ENCODE data around the gene MOB3B.

The MOB3B gene

DNA sequence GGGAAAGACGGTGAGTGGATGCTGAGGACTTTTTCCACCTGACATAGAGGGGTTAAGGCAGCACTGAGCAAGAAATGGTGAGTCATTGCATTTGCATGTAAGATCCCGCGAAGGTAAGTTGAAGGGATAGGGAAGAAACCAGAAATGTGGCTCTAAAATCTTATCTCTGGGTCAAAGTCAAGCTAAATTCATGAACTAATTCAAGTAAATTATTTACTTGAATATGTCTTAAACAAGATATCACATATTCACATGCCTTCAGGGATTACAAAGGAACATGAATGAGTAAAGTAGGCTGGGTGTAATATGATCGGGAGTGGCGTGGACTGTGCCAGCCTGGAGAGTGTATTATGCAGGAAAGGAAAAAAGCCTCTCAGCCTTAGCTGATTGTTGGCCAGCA is 158.2 kb downstream of the MOB3B start:
- TF ChIP-seq SIN3A (IDR thresholded peaks at IDR 0.05; ENCODE audit: borderline replicate concordance, insufficient read depth, low read length) (no peak), POLR2AphosphoS5 (IDR thresholded peaks at IDR 0.05; ENCODE audit: low read depth, low read length) (no peak), TAF1 (IDR thresholded peaks at IDR 0.05; ENCODE audit: borderline replicate concordance, insufficient read depth, low read length) (no peak), FOXP2 (optimal IDR thresholded peaks at IDR 0.05; ENCODE audit: borderline replicate concordance, extremely low read depth, extremely low read length, insufficient read depth) (no peak)
- TF ChIP-seq, protein P1, sequence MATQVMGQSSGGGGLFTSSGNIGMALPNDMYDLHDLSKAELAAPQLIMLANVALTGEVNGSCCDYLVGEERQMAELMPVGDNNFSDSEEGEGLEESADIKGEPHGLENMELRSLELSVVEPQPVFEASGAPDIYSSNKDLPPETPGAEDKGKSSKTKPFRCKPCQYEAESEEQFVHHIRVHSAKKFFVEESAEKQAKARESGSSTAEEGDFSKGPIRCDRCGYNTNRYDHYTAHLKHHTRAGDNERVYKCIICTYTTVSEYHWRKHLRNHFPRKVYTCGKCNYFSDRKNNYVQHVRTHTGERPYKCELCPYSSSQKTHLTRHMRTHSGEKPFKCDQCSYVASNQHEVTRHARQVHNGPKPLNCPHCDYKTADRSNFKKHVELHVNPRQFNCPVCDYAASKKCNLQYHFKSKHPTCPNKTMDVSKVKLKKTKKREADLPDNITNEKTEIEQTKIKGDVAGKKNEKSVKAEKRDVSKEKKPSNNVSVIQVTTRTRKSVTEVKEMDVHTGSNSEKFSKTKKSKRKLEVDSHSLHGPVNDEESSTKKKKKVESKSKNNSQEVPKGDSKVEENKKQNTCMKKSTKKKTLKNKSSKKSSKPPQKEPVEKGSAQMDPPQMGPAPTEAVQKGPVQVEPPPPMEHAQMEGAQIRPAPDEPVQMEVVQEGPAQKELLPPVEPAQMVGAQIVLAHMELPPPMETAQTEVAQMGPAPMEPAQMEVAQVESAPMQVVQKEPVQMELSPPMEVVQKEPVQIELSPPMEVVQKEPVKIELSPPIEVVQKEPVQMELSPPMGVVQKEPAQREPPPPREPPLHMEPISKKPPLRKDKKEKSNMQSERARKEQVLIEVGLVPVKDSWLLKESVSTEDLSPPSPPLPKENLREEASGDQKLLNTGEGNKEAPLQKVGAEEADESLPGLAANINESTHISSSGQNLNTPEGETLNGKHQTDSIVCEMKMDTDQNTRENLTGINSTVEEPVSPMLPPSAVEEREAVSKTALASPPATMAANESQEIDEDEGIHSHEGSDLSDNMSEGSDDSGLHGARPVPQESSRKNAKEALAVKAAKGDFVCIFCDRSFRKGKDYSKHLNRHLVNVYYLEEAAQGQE (IDR thresholded peaks at IDR 0.05; ENCODE audit: insufficient read depth in 1 of 2, low read depth in 2 of 2, low read length in 2 of 2): no peak

DNA sequence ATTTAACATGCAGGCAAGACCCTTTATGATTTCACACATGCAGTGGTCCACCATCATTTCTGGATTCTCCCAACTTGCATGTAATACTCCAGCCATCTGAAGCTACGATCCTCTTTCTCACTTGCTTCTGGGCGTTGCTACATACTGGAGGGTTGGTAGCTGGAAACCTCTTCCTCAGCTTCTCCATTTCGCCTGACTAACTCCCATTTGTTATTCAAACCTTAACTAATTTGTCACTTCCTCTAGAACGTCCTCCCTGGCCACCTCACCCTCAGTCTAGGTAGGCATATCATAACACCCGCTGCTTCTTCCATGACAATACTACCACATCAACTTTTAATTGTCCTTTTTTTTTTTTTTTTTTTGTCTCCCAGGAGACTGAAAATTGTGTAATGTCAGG is 160.0 kb downstream of the MOB3B start:
- TF ChIP-seq, protein P1 (IDR thresholded peaks at IDR 0.05; ENCODE audit: insufficient read depth in 1 of 2, low read depth in 2 of 2, low read length in 2 of 2): no peak
- no peak for TF ChIP-seq TAF1 (IDR thresholded peaks at IDR 0.05; ENCODE audit: borderline replicate concordance, insufficient read depth, low read length)
- no peak for TF ChIP-seq FOXP2 (optimal IDR thresholded peaks at IDR 0.05; ENCODE audit: borderline replicate concordance, extremely low read depth, extremely low read length, insufficient read depth)
- TF ChIP-seq SIN3A (IDR thresholded peaks at IDR 0.05; ENCODE audit: borderline replicate concordance, insufficient read depth, low read length): no peak
- no peak for TF ChIP-seq POLR2AphosphoS5 (IDR thresholded peaks at IDR 0.05; ENCODE audit: low read depth, low read length)

GRCh38 chr9:27368316-27368985 is 161.2 kb downstream of the MOB3B start:
- TF ChIP-seq TAF1 (IDR thresholded peaks at IDR 0.05; ENCODE audit: borderline replicate concordance, insufficient read depth, low read length) (no peak), SIN3A (IDR thresholded peaks at IDR 0.05; ENCODE audit: borderline replicate concordance, insufficient read depth, low read length) (no peak), FOXP2 (optimal IDR thresholded peaks at IDR 0.05; ENCODE audit: borderline replicate concordance, extremely low read depth, extremely low read length, insufficient read depth) (no peak), POLR2AphosphoS5 (IDR thresholded peaks at IDR 0.05; ENCODE audit: low read depth, low read length) (no peak)
- TF ChIP-seq, protein P1 (IDR thresholded peaks at IDR 0.05; ENCODE audit: insufficient read depth in 1 of 2, low read depth in 2 of 2, low read length in 2 of 2): no peak

GRCh38 chr9:27367921-27368315 is 161.7 kb downstream of the MOB3B start:
- TF ChIP-seq FOXP2 (optimal IDR thresholded peaks at IDR 0.05; ENCODE audit: borderline replicate concordance, extremely low read depth, extremely low read length, insufficient read depth): no peak

GRCh38 chr9:27367175-27367798 is 162.3 kb downstream of the MOB3B start:
- TF ChIP-seq, protein P1 (IDR thresholded peaks at IDR 0.05; ENCODE audit: insufficient read depth in 1 of 2, low read depth in 2 of 2, low read length in 2 of 2): no peak
- TF ChIP-seq POLR2AphosphoS5 (IDR thresholded peaks at IDR 0.05; ENCODE audit: low read depth, low read length) (no peak), TAF1 (IDR thresholded peaks at IDR 0.05; ENCODE audit: borderline replicate concordance, insufficient read depth, low read length) (no peak), FOXP2 (optimal IDR thresholded peaks at IDR 0.05; ENCODE audit: borderline replicate concordance, extremely low read depth, extremely low read length, insufficient read depth) (no peak), SIN3A (IDR thresholded peaks at IDR 0.05; ENCODE audit: borderline replicate concordance, insufficient read depth, low read length) (no peak)

All from PFSK-1 (cell line).